ENCODE data around the gene FSTL3.

DNA sequence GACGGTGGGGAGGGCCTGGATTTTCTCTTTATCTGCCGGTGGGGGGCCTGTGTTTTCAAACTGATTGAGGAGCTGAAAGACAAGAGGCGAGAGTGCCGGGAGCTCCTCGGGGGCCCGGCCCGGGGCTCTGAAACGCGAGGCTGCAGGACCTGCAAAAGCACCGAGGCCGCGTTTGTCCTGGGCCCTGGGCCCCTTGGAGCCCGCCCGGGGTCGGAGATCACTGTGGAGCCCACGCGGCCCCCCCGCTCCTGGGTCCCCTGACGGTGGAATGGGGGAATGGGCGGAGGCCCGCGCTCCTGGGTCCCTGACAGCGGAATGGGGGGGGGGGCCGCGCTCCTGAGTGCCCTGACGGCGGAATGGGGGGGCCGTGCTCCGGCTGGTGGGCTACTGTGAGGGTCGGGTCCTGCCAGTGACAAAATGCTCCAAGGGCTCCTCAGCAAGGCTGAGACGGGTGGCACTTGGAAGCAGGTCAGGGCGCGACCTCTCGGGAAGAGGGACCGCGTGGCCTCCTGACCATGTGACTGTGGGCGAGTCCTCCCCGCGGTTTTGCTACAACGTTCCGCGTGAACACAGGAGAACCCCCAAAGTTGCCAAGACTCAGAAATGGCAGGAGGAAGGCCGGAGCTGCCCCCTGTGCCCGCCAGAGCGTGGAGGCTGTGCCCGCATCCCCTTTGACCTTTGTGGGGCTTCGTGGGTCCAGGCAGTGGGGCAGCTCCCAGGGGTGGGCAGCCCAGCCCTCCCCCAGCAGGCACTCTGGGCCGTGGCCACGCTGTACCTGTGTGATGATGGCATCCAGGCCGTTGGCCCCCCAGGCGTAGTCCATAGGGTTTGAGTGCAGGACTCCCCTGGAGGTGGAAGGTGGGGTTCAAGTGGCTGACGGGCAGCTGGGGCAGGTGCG, 27.0 kb upstream of the FSTL3 start:
- TF ChIP-seq, protein P1, sequence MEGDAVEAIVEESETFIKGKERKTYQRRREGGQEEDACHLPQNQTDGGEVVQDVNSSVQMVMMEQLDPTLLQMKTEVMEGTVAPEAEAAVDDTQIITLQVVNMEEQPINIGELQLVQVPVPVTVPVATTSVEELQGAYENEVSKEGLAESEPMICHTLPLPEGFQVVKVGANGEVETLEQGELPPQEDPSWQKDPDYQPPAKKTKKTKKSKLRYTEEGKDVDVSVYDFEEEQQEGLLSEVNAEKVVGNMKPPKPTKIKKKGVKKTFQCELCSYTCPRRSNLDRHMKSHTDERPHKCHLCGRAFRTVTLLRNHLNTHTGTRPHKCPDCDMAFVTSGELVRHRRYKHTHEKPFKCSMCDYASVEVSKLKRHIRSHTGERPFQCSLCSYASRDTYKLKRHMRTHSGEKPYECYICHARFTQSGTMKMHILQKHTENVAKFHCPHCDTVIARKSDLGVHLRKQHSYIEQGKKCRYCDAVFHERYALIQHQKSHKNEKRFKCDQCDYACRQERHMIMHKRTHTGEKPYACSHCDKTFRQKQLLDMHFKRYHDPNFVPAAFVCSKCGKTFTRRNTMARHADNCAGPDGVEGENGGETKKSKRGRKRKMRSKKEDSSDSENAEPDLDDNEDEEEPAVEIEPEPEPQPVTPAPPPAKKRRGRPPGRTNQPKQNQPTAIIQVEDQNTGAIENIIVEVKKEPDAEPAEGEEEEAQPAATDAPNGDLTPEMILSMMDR (IDR thresholded peaks at IDR 0.05; ENCODE audit: low read length): no peak
- TF ChIP-seq EZH2 (optimal IDR thresholded peaks at IDR 0.05; ENCODE audit: low read depth, low read length) (no peak), EZH2phosphoT487 (IDR thresholded peaks at IDR 0.05; ENCODE audit: low read length) (no peak)

Data from MM.1S (cell line).